PC-3 (cell line): ENCODE data around the gene ZBTB7A. TPM values are rescaled to one million over a fixed set of nuclear protein-coding genes. Genes with fewer than 3 reads are reported as not detected.

Experiments used
- ATAC-seq: fragments of 200-7000 bp; cut with Tn5 transposase; 2 replicates; pipeline ENCODE4 v1.9.1; 2020; ENCODE audit warnings: mild to moderate bottlenecking, moderate library complexity
- BruUV-seq: library from RNA; stranded (reverse); fragments of 400-500 nt; replicated peaks from 2 replicates; lab custom pipeline; 2021; lab: Mats Ljungman, UMichigan
- CTCF ChIA-PET: fragments of 300-600 bp; sonication (Branson Sonifier 250); formaldehyde crosslinking; loops from one replicate; lab custom pipeline; 2022; ENCODE audit warnings: antibody characterized with exemption; lab: Charles Lee
- POLR2A ChIA-PET: fragments of 300-600 bp; sonication (Branson Sonifier 250); formaldehyde crosslinking; loops from one replicate; lab custom pipeline; 2022; ENCODE audit warnings: antibody characterized with exemption; ENCODE audit not compliant: unreplicated experiment; lab: Charles Lee
- DNase-seq: peaks from one replicate; pipeline ENCODE4 v3.0.0-alpha.2; 2015
- H2AFZ ChIP-seq: fragments of 300-600 bp; sonication (generic); 2 replicates; pipeline ENCODE4 v1.6.0; 2016; ENCODE audit warnings: antibody characterized with exemption, low read length
- H3F3A ChIP-seq: fragments of 300-600 bp; sonication (generic); one replicate; pipeline ENCODE4 v1.6.0; 2017; ENCODE audit warnings: antibody characterized with exemption, low read length, control low read depth, mild to moderate bottlenecking; ENCODE audit not compliant: unreplicated experiment
- H3K27ac ChIP-seq: fragments of 300-600 bp; sonication (generic); 2 replicates; pipeline ENCODE4 v1.5.1; 2016; ENCODE audit warnings: mild to moderate bottlenecking, low read length
- H3K27me3 ChIP-seq: fragments of 300-600 bp; sonication (generic); 2 replicates; pipeline ENCODE4 v1.6.1; 2016; ENCODE audit warnings: low read length, mixed read lengths
- H3K36me3 ChIP-seq: fragments of 300-600 bp; sonication (generic); 2 replicates; pipeline ENCODE4 v1.6.1; 2016; ENCODE audit warnings: low read depth, mixed run types, low read length, mixed read lengths
- H3K4me1 ChIP-seq: fragments of 300-600 bp; sonication (generic); 2 replicates; pipeline ENCODE4 v1.5.1; 2016; ENCODE audit warnings: low read length; ENCODE audit not compliant: insufficient read depth
- H3K4me2 ChIP-seq: fragments of 300-600 bp; sonication (generic); 2 replicates; pipeline ENCODE4 v1.6.0; 2016; ENCODE audit warnings: low read length
- H3K4me3 ChIP-seq: fragments of 300-600 bp; sonication (generic); 2 replicates; pipeline ENCODE4 v1.5.1; 2016; ENCODE audit warnings: mild to moderate bottlenecking, low read length, mixed read lengths
- H3K79me2 ChIP-seq: fragments of 300-600 bp; sonication (generic); 2 replicates; pipeline ENCODE4 v1.6.1; 2017; ENCODE audit warnings: low read length, mixed read lengths
- H3K9ac ChIP-seq: fragments of 300-600 bp; sonication (generic); 2 replicates; pipeline ENCODE4 v1.6.0; 2016; ENCODE audit warnings: mild to moderate bottlenecking, low read length
- H3K9me2 ChIP-seq: fragments of 300-600 bp; sonication (generic); replicated peaks from 2 replicates; pipeline ENCODE4 v1.6.1; 2016; ENCODE audit warnings: mixed run types, low read length, mixed read lengths
- H3K9me3 ChIP-seq: fragments of 300-600 bp; sonication (generic); 2 replicates; pipeline ENCODE4 v1.6.1; 2016; ENCODE audit warnings: low read length, mixed read lengths
- H4K20me1 ChIP-seq: fragments of 300-600 bp; sonication (generic); 2 replicates; pipeline ENCODE4 v1.6.1; 2016; ENCODE audit warnings: low read length, mixed read lengths
- CTCF ChIP-seq: fragments of 300-600 bp; sonication (generic); conservative IDR thresholded peaks from 2 replicates; pipeline ENCODE4 v1.5.1; 2017; ENCODE audit warnings: antibody characterized with exemption, low read depth, mild to moderate bottlenecking, low read length
- EZH2 ChIP-seq: fragments of 300-600 bp; sonication (generic); IDR thresholded peaks from one replicate; pipeline ENCODE4 v1.6.1; 2017; ENCODE audit warnings: antibody characterized with exemption, mild to moderate bottlenecking, low read length; ENCODE audit not compliant: unreplicated experiment
- EZH2phosphoT487 ChIP-seq: fragments of 300-600 bp; sonication (generic); IDR thresholded peaks from 2 replicates; pipeline ENCODE4 v1.6.1; 2018; ENCODE audit warnings: mild to moderate bottlenecking, antibody characterized with exemption, low read length, borderline replicate concordance
- intact Hi-C: fragments of 100-400 bp; cut with micrococcal nuclease; formaldehyde crosslinking; loops from 2 replicates; pipeline ENCODE4 v1.9.0; 2023
- total RNA-seq: library from RNA; depleted of rRNA; stranded (reverse); fragments of >200 nt; gene quantifications from 2 replicates; pipeline ENCODE4 v1.2.3, GENCODE V29; 2014

The ZBTB7A gene
- total RNA-seq, 1 experiment from 2014 or later, result 16.7 TPM

GRCh38 chr19:4061683-4062418 lies 4.8 kb downstream of the ZBTB7A start:
- Histone ChIP-seq H3K4me2 (peak overlapping the region; percentile 98), H3K9me3 (no peaks in the 10 kb centered on the region), H3K36me3 (no peaks in the 10 kb centered on the region), H3K4me3 (peak overlapping the region; percentile 58), H2AFZ (no peak overlapping the region), H4K20me1 (peaks cover 18% of the 10 kb centered on the region; the same call in 1 of the 2 replicates), H3K9me2 (no peaks in the 10 kb centered on the region), H3K79me2 (peaks cover 82% of the 10 kb centered on the region), H3K27me3 (no peaks in the 10 kb centered on the region), H3K4me1 (peaks cover 42% of the 10 kb centered on the region), H3K27ac (peak overlapping the region; percentile 54), H3F3A (no peaks in the 10 kb centered on the region), H3K9ac (peak overlapping the region; percentile 37)
- DNase-seq (peak; percentile 57), ATAC-seq (no peak)
- TF ChIP-seq CTCF (no peak), EZH2 (no peak), EZH2phosphoT487 (no peak)
- no TSS peak for BruUV-seq
- ChIA-PET CTCF (no interaction called here), POLR2A (no interaction called here)
- intact Hi-C loops, result no loop called here

- Histone ChIP-seq H3K4me3 (peak overlapping the region; percentile 58), H3K36me3 (no peaks in the 10 kb centered on the region), H3K27ac (peak overlapping the region; percentile 54), H3K27me3 (no peaks in the 10 kb centered on the region), H3K9me2 (no peaks in the 10 kb centered on the region), H4K20me1 (peaks cover 18% of the 10 kb centered on the region; the same call in 1 of the 2 replicates), H3F3A (no peaks in the 10 kb centered on the region), H3K9me3 (no peaks in the 10 kb centered on the region), H3K79me2 (peaks cover 87% of the 10 kb centered on the region), H3K4me1 (peaks cover 42% of the 10 kb centered on the region), H3K4me2 (peak overlapping the region; percentile 98), H2AFZ (no peak overlapping the region), H3K9ac (peak overlapping the region; percentile 37)
- CTCF ChIA-PET, result no interaction called here
- no TSS peak for BruUV-seq
- POLR2A ChIA-PET, result no interaction called here
- DNase-seq (peak; percentile 51), ATAC-seq (0 out of 2 replicates have a peak, but pooled peaks have one; percentile 6)
- TF ChIP-seq CTCF, result no peak
- TF ChIP-seq EZH2phosphoT487, result no peak
- TF ChIP-seq EZH2, result no peak
- intact Hi-C loops, result no loop called here
Measured at GRCh38 chr19:4061178-4061682, 5.5 kb downstream of the ZBTB7A start.

GRCh38 chr19:4060621-4061177 lies 6.0 kb downstream of the ZBTB7A start:
- H2AFZ ChIP-seq, result no peak overlapping the region
- CTCF ChIA-PET, result no interaction called here
- H3K9me3 ChIP-seq, result no peaks in the 10 kb centered on the region
- TF ChIP-seq CTCF, result no peak
- TF ChIP-seq EZH2phosphoT487, result no peak
- TF ChIP-seq EZH2, result no peak
- H3K4me3 ChIP-seq, result peak overlapping the region; percentile 58; the same call in 1 of the 2 replicates
- ATAC-seq (no peak), DNase-seq (no peak)
- H4K20me1 ChIP-seq, result peaks cover 18% of the 10 kb centered on the region; the same call in 1 of the 2 replicates
- POLR2A ChIA-PET, result no interaction called here
- peaks cover 42% of the 10 kb centered on the region for H3K4me1 ChIP-seq
- no peaks in the 10 kb centered on the region for H3F3A ChIP-seq
- H3K4me2 ChIP-seq, result peak overlapping the region; percentile 98
- H3K79me2 ChIP-seq, result peaks cover 92% of the 10 kb centered on the region
- no peak overlapping the region for H3K27ac ChIP-seq
- no TSS peak for BruUV-seq
- no peaks in the 10 kb centered on the region for H3K27me3 ChIP-seq
- H3K36me3 ChIP-seq, result no peaks in the 10 kb centered on the region
- no peaks in the 10 kb centered on the region for H3K9me2 ChIP-seq
- intact Hi-C loops, result no loop called here
- peak overlapping the region; percentile 37 for H3K9ac ChIP-seq
